Measurements from ENCODE around the gene DECR2. TPM values are rescaled to one million over a fixed set of nuclear protein-coding genes. Genes with fewer than 3 reads are reported as not detected.

The DECR2 gene
- total RNA-seq, 1 experiment from 2014 or later: 37.2 TPM

- Mint-ChIP-seq H3K36me3 (ENCODE audit: insufficient read depth, unreplicated experiment) (peaks cover 15% of the 10 kb centered on the region), H3K27me3 (ENCODE audit: insufficient read depth, unreplicated experiment) (no peaks in the 10 kb centered on the region), H3K9me3 (ENCODE audit: unreplicated experiment) (no peaks in the 10 kb centered on the region), H3K4me1 (ENCODE audit: insufficient read depth, unreplicated experiment) (peaks cover 7% of the 10 kb centered on the region), H3K4me3 (ENCODE audit: unreplicated experiment) (peak overlapping the region; percentile 58), H3K27ac (ENCODE audit: low read depth, unreplicated experiment) (no peak overlapping the region)
- ChIA-PET CTCF (no interaction called here), POLR2A (no interaction called here)
- peak; percentile 11 for TF ChIP-seq CTCF (IDR thresholded peaks at IDR 0.05; ENCODE audit: unreplicated experiment)
- no TSS peak for BruUV-seq (replicated peaks)
- intact Hi-C loops (cut with micrococcal nuclease): no loop called here
- DNase-seq (ENCODE audit: unreplicated experiment): peak; percentile 47
Measured at GRCh38 chr16:397736-398332, 3.9 kb upstream of the DECR2 start.

GRCh38 chr16:398561-399339, 2.9 kb upstream of the DECR2 start:
- BruUV-seq (replicated peaks): no TSS peak
- intact Hi-C loops (cut with micrococcal nuclease): no loop called here
- no peak for TF ChIP-seq CTCF (IDR thresholded peaks at IDR 0.05; ENCODE audit: unreplicated experiment)
- H3K27me3 Mint-ChIP-seq (ENCODE audit: insufficient read depth, unreplicated experiment): no peaks in the 10 kb centered on the region
- H3K9me3 Mint-ChIP-seq (ENCODE audit: unreplicated experiment): no peaks in the 10 kb centered on the region
- DNase-seq (ENCODE audit: unreplicated experiment): no peak
- peak overlapping the region; percentile 58 for H3K4me3 Mint-ChIP-seq (ENCODE audit: unreplicated experiment)
- H3K4me1 Mint-ChIP-seq (ENCODE audit: insufficient read depth, unreplicated experiment): peaks cover 7% of the 10 kb centered on the region
- POLR2A ChIA-PET: no interaction called here
- CTCF ChIA-PET: interaction anchor here (0.8 kb wide), 1 partner anchor 28 kb away, joined by 3 read pairs; no protein-coding TSS in a partner anchor
- peaks cover 15% of the 10 kb centered on the region for H3K36me3 Mint-ChIP-seq (ENCODE audit: insufficient read depth, unreplicated experiment)
- no peak overlapping the region for H3K27ac Mint-ChIP-seq (ENCODE audit: low read depth, unreplicated experiment)

GRCh38 chr16:399340-400019, 2.2 kb upstream of the DECR2 start:
- Mint-ChIP-seq H3K4me3 (ENCODE audit: unreplicated experiment) (peak overlapping the region; percentile 80), H3K9me3 (ENCODE audit: unreplicated experiment) (no peaks in the 10 kb centered on the region), H3K27ac (ENCODE audit: low read depth, unreplicated experiment) (no peak overlapping the region), H3K4me1 (ENCODE audit: insufficient read depth, unreplicated experiment) (peaks cover 7% of the 10 kb centered on the region), H3K27me3 (ENCODE audit: insufficient read depth, unreplicated experiment) (no peaks in the 10 kb centered on the region), H3K36me3 (ENCODE audit: insufficient read depth, unreplicated experiment) (peaks cover 15% of the 10 kb centered on the region)
- DNase-seq (ENCODE audit: unreplicated experiment): no peak
- intact Hi-C loops (cut with micrococcal nuclease): no loop called here
- no TSS peak for BruUV-seq (replicated peaks)
- ChIA-PET CTCF (interaction anchor here (0.6 to 0.8 kb wide), 2 partner anchors 27 to 178 kb away, joined by 3 read pairs; no protein-coding TSS in a partner anchor), POLR2A (interaction anchor here (1.6 to 3.4 kb wide), 2 partner anchors 25 to 127 kb away, joined by 9 to 20 read pairs; partner anchors contain the start of genes CAPN15 and RAB11FIP3)
- no peak for TF ChIP-seq CTCF (IDR thresholded peaks at IDR 0.05; ENCODE audit: unreplicated experiment)

- no peak for TF ChIP-seq CTCF (IDR thresholded peaks at IDR 0.05; ENCODE audit: unreplicated experiment)
- Mint-ChIP-seq H3K36me3 (ENCODE audit: insufficient read depth, unreplicated experiment) (peaks cover 15% of the 10 kb centered on the region), H3K9me3 (ENCODE audit: unreplicated experiment) (no peaks in the 10 kb centered on the region), H3K4me3 (ENCODE audit: unreplicated experiment) (peak overlapping the region; percentile 80), H3K27ac (ENCODE audit: low read depth, unreplicated experiment) (peak overlapping the region; percentile 63), H3K4me1 (ENCODE audit: insufficient read depth, unreplicated experiment) (peaks cover 7% of the 10 kb centered on the region), H3K27me3 (ENCODE audit: insufficient read depth, unreplicated experiment) (no peaks in the 10 kb centered on the region)
- ChIA-PET POLR2A (interaction anchor here (0.6 to 3.4 kb wide), 5 partner anchors 15 to 126 kb away, joined by 3 to 20 read pairs (median 3); partner anchors contain the start of genes CAPN15, MRPL28 and RAB11FIP3), CTCF (interaction anchor here (0.6 to 1.5 kb wide), 2 partner anchors 96 to 177 kb away, joined by 3 to 5 read pairs; no protein-coding TSS in a partner anchor)
- BruUV-seq (replicated peaks): TSS peak; percentile 20
- intact Hi-C loops (cut with micrococcal nuclease): no loop called here
- no peak for DNase-seq (ENCODE audit: unreplicated experiment)
Measured at GRCh38 chr16:400061-400591, 1.6 kb upstream of the DECR2 start.
